Tibial nerve (tissue), 3 donors: ENCODE results near the gene KIF26A.

Source experiments
- CTCF ChIP-seq, 5 experiments: fragments of 200-600 bp in 3 of 5; fragments of 450-650 bp in 2 of 5; sonication (generic) in 3 of 5; IDR thresholded peaks; one replicate each; pipeline ENCODE4 v1.5.1; 2016 to 2019; ENCODE audit warnings: antibody characterized with exemption in 5 of 5, mild to moderate bottlenecking in 3 of 5, moderate library complexity in 2 of 5
- POLR2A ChIP-seq, 2 donors: fragments of 450-650 bp; IDR thresholded peaks; one replicate each; pipeline ENCODE4 v1.6.1; 2017; ENCODE audit warnings: antibody characterized with exemption in 2 of 2, mild to moderate bottlenecking in 2 of 2, moderate library complexity in 2 of 2

- no peak for TF ChIP-seq CTCF (IDR thresholded peaks at IDR 0.05)
- TF ChIP-seq POLR2A (IDR thresholded peaks at IDR 0.05): no peak
Observed at GRCh38 chr14:104211215-104211614, 72.8 kb downstream of the KIF26A start.
